ENCODE results near the gene PCDHGA4.

DNA sequence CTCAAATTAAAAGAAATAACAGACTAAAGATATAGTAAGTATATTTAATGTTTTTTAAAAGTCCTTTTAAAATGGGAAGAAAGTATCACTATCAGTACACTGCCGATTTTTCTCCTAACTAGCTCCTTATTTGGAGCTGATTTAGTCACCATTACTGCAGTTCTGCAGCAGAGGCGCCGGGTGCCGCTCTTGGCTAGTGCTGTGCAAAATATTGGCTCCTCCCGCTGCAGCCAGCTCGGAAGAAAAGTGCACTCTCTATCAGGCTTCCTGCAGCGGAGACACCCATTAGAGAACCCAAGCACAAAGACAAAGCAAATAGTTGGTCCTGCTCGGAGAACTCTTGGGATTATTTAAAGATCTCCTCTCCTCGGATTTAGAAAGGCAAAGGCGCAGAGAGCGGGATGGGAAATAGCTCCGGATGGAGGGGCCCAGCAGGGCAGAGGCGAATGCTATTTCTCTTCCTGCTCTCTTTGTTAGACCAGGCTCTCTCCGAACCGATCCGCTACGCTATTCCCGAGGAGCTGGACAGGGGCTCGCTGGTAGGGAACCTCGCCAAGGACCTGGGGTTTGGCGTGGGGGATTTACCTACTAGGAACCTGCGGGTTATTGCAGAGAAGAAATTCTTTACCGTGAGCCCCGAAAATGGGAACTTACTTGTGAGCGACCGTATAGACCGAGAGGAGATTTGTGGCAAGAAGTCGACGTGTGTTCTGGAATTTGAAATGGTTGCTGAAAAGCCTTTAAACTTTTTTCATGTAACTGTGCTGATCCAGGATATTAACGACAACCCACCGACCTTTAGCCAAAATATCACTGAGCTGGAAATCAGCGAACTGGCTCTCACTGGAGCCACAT, 15.4 kb downstream of the PCDHGA4 start, which contains the start of gene PCDHGB3:
- TF ChIP-seq, protein P1, sequence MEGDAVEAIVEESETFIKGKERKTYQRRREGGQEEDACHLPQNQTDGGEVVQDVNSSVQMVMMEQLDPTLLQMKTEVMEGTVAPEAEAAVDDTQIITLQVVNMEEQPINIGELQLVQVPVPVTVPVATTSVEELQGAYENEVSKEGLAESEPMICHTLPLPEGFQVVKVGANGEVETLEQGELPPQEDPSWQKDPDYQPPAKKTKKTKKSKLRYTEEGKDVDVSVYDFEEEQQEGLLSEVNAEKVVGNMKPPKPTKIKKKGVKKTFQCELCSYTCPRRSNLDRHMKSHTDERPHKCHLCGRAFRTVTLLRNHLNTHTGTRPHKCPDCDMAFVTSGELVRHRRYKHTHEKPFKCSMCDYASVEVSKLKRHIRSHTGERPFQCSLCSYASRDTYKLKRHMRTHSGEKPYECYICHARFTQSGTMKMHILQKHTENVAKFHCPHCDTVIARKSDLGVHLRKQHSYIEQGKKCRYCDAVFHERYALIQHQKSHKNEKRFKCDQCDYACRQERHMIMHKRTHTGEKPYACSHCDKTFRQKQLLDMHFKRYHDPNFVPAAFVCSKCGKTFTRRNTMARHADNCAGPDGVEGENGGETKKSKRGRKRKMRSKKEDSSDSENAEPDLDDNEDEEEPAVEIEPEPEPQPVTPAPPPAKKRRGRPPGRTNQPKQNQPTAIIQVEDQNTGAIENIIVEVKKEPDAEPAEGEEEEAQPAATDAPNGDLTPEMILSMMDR (IDR thresholded peaks at IDR 0.05; ENCODE audit: borderline replicate concordance, extremely low read depth, low read length, poor library complexity, severe bottlenecking), result no peak
- TF ChIP-seq EZH2 (IDR thresholded peaks at IDR 0.05; ENCODE audit: borderline replicate concordance, low read depth, low read length, severe bottlenecking), result no peak

All from DND-41 (cell line).